Stimulated activated naive CD8-positive, alpha-beta T cell treated with anti-CD3 and anti-CD28 coated beads, Interleukin-15, Interleukin-2, amounts not matched to agents 100 ng/mL and 50 ng/mL, for 24 hours (primary cell): Measurements from ENCODE around the gene IFNA21.
"Not testable (repeated sequence)": the region's sequence is repeated elsewhere in the genome, so short reads cannot be mapped to it uniquely, and the experiment has no call there.

ENCODE experiments used
- H3K27ac Mint-ChIP-seq: one replicate; pipeline ENCODE4 v1.8.0; 2021; ENCODE audit warnings: mild to moderate bottlenecking, mixed read lengths
- H3K27me3 Mint-ChIP-seq: one replicate; pipeline ENCODE4 v1.8.0; 2021; ENCODE audit warnings: mixed read lengths
- H3K36me3 Mint-ChIP-seq: one replicate; pipeline ENCODE4 v1.8.0; 2021; ENCODE audit warnings: low read depth, mixed read lengths
- H3K4me1 Mint-ChIP-seq: one replicate; pipeline ENCODE4 v1.8.0; 2021; ENCODE audit warnings: low read depth, mixed read lengths
- H3K4me3 Mint-ChIP-seq: one replicate; pipeline ENCODE4 v1.8.0; 2021; ENCODE audit warnings: mild to moderate bottlenecking, mixed read lengths
- H3K9me3 Mint-ChIP-seq: one replicate; pipeline ENCODE4 v1.8.0; 2021; ENCODE audit warnings: mixed read lengths

Gene IFNA21

DNA sequence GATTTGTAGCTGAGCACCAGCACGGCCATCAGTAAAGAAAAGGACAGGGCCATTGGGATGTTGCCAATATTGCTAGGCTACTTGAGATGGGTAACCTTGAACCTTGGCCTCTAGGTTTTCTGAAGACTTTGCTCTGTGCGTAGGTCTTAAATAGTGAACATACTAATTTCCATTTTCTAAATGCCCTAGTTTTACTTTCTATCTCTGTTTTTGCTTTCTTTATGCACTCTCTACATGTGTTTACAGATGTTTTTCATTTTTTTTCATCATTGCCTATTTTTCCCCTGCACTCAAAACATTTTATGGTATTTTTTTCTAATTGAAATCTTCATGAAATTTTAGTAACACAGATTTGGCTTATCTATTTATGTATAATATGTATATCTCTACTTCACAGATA is at the start of gene IFNA21:
Gene IFNA21 (minus strand): TSS at position 101 of the 400 bp plus-strand sequence. CDS start 48 bp downstream, at position 53.
- H3K4me3 Mint-ChIP-seq, H3K9me3 Mint-ChIP-seq, H3K4me1 Mint-ChIP-seq, H3K27me3 Mint-ChIP-seq, H3K27ac Mint-ChIP-seq, H3K36me3 Mint-ChIP-seq: not testable (repeated sequence)

DNA sequence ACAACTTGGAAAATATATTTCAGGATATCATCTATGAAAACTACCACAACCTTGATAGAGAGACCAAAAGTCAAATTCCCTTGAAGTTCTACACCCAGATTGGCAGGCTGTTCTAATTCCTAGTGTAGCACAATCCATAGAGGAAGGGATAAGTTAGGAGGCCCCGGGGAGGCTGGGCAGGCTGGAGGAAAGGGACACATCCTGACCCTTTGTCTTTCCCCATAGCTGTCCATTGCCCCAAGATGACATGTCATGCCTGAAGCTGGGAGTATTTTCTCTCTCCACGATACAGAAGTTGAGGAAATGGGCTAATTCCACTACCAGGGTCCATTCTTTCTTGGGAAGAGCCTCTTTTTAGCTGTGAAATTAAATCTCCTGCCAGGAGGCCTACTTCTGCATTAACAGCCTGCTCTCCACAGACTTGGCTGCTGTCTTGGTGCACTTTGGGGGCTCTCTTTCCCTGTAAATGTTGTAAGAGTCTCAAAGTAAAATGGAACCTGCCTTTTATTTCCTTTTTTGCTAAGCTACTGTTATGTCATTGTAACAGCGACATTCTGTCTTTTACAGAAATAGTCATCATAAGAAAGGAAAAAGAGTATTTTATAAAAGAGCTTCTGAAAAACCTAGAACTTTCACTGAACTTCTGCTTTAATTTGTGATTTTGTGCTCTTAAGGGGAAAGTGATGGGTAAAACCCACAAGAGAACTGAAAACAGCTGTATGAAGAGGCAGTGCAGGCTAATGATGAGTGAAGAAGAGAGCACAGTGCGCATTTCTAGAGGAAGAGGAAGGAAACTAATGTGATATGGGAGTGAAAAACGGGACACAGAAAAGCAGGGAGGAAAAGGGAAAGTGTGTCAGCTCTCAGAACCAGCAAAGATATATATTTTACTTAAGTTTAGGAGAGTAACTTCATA is 47.2 kb upstream of the IFNA21 start:
- not testable (repeated sequence) for H3K36me3 Mint-ChIP-seq, H3K27ac Mint-ChIP-seq, H3K9me3 Mint-ChIP-seq, H3K4me1 Mint-ChIP-seq
- peaks cover 13% of the 10 kb centered on the region for H3K27me3 Mint-ChIP-seq
- peak overlapping the region; percentile 3 for H3K4me3 Mint-ChIP-seq

GRCh38 chr9:21212160-21212559 is 45.7 kb upstream of the IFNA21 start:
- H3K4me3 Mint-ChIP-seq, H3K27me3 Mint-ChIP-seq, H3K9me3 Mint-ChIP-seq, H3K27ac Mint-ChIP-seq, H3K36me3 Mint-ChIP-seq, H3K4me1 Mint-ChIP-seq: not testable (repeated sequence)

DNA sequence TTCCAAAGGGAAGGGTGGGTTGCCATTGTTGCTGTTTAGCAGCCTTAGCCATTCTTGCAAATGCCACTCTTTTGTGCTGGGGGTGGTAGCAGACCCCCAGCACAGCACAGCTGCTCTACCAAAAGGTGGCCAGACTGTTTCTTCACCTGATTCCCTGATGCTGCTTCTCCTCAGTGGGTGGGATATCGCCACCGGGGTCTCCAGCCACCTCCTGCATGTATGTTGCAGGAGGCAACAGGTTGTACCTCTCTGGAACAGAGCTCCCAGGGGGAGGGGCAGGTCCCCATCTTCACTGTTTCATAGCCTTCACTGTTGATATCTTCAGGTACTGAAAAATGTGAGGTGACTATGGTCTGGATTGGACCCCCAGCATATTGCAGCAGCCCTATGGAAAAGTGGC is 44.3 kb upstream of the IFNA21 start:
- not testable (repeated sequence) for H3K9me3 Mint-ChIP-seq, H3K4me3 Mint-ChIP-seq, H3K27ac Mint-ChIP-seq, H3K36me3 Mint-ChIP-seq, H3K27me3 Mint-ChIP-seq, H3K4me1 Mint-ChIP-seq

DNA sequence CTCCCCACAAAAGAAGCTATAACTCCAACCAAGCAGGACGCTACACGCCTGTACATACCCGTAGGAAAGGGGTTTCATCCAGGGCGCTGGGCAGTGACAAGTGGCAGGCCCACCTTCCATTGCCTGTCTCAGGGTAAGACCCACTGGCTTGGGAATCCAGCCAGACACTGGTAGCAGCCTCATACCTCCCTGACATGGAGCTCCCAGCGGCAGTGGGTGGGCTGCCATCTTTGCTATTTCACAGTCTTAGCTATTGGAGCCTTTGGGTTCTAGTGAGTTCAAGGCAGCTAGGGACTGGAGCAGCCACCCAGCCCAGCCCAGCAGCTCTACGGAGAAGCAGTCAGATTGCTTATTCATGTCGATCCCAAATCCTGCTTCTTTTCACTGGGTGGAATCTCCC is 43.9 kb upstream of the IFNA21 start:
- Mint-ChIP-seq H3K27ac (no peak overlapping the region), H3K9me3 (no peaks in the 10 kb centered on the region), H3K4me1 (peaks cover 6% of the 10 kb centered on the region), H3K27me3 (peaks cover 7% of the 10 kb centered on the region), H3K4me3 (no peak overlapping the region), H3K36me3 (no peaks in the 10 kb centered on the region)

- H3K27ac Mint-ChIP-seq, H3K9me3 Mint-ChIP-seq, H3K36me3 Mint-ChIP-seq, H3K4me1 Mint-ChIP-seq, H3K4me3 Mint-ChIP-seq: not testable (repeated sequence)
- H3K27me3 Mint-ChIP-seq = peaks cover 17% of the 10 kb centered on the region
These were observed 40.6 kb upstream of the IFNA21 start, which contains the start of gene IFNA10 for GRCh38 chr9:21207043-21207442. Gene IFNA10, minus strand, starts transcription at chr9:21207143. Its CDS starts 46 bp downstream, at chr9:21207097.

DNA sequence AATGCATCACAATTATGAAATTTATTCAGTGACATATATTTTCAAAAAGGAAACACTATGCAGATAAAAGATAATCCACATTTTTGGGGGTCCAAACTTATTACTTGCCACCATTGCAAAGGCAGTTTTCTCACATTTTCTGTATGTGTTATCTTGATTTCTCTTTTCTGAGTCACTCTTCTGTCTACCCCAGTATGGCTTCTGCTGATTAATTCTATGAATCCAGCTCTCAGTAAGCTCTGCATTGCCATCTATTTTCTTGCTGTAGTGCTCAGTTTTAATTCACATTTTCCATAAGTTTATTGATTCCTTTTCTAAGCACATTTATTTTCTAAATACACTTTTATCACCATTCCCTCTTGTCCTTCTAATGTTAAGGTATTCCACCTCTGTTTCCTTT is 38.7 kb upstream of the IFNA21 start:
- no peak overlapping the region for H3K27ac Mint-ChIP-seq
- H3K4me3 Mint-ChIP-seq = no peak overlapping the region
- H3K9me3 Mint-ChIP-seq = no peaks in the 10 kb centered on the region
- peaks cover 13% of the 10 kb centered on the region for H3K4me1 Mint-ChIP-seq
- peaks cover 21% of the 10 kb centered on the region for H3K27me3 Mint-ChIP-seq
- H3K36me3 Mint-ChIP-seq = no peaks in the 10 kb centered on the region

DNA sequence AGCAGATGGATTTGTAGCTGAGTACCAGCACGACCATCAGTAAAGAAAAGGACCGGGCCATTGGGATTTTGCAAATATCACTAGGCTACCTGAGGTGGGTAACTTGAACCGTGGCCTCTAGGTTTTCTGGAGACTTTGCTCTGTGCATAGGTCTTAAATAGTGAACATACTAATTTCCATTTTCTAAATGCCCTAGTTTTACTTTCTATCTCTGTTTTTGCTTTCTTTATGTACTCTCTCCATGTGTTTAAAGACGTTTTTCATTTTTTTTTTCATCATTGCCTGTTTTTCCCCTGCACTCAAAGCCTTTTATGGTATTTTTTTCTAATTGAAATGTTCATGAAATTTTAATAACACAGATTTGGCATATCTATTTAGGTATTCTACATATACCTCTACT is 35.6 kb upstream of the IFNA21 start, which contains the start of gene IFNA7:
Gene IFNA7 (minus strand): TSS at position 101 of the 400 bp plus-strand sequence. CDS start 40 bp downstream, at position 61.
- H3K4me3 Mint-ChIP-seq, H3K9me3 Mint-ChIP-seq, H3K36me3 Mint-ChIP-seq: not testable (repeated sequence)
- peaks cover 13% of the 10 kb centered on the region for H3K4me1 Mint-ChIP-seq
- peaks cover 21% of the 10 kb centered on the region for H3K27me3 Mint-ChIP-seq
- H3K27ac Mint-ChIP-seq = peak within 1 kb of the TSS; percentile 49

- not testable (repeated sequence) for H3K27ac Mint-ChIP-seq, H3K4me1 Mint-ChIP-seq, H3K9me3 Mint-ChIP-seq, H3K36me3 Mint-ChIP-seq, H3K27me3 Mint-ChIP-seq
- peak overlapping the region; percentile 39 for H3K4me3 Mint-ChIP-seq
These were observed 28.7 kb upstream of the IFNA21 start for GRCh38 chr9:21194867-21195776.

DNA sequence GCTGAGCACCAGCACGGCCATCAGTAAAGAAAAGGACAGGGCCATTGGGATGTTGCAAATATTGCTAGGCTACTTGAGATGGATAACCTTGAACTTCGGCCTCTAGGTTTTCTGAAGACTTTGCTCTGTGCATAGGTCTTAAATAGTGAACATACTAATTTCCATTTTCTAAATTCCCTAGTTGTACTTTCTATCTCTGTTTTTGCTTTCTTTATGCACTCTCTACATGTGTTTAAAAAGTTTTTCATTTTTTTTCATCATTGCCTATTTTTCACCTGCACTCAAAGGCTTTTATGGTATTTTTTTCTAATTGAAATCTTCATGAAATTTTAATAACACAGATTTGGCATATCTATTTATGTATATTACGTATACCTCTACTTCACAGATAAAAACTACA is 21.0 kb upstream of the IFNA21 start, which contains the start of gene IFNA4:
Gene IFNA4 (minus strand): TSS at position 101 of the 400 bp plus-strand sequence. CDS start 56 bp downstream, at position 45.
- not testable (repeated sequence) for H3K9me3 Mint-ChIP-seq, H3K27me3 Mint-ChIP-seq, H3K4me3 Mint-ChIP-seq, H3K4me1 Mint-ChIP-seq, H3K36me3 Mint-ChIP-seq, H3K27ac Mint-ChIP-seq

DNA sequence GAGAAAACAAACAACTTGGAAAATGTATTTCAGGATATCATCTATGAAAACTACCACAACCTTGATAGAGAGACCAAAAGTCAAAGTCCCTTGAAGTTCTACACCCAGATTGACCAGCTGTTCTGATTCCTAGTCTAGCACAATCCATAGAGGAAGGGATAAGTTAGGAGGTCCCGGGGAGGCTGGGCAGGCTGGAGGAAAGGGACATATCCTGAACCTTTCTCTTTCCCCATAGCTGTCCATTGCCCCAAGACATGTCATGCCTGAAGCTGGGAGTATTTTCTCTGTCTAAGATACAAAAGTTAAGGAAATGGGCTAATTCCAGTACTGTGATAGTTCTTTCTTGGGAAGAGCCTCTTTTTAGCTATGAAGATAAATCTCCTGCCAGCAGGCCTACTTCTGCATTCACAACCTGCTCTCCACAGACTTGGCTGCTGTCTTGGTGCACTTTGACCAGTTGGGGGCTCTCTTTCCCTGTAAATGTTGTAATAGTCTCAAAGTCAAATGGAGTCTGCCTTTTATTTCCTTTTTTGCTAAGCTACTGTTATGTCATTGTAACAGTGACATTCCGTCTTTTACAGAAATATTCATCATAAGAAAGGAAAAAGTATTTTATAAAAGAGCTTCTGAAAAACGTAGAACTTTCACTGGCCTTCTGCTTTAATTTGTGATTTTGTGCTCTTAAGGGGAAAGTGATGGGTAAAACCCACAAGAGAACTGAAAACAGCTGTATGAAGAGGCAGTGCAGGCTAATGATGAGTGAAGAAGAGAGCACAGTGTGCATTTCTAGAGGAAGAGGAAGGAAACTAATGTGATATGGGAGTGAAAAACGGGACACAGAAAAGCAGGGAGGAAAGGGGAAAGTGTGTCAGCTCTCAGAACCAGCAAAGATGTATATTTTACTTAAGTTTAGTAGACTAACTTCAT is 16.6 kb upstream of the IFNA21 start:
- not testable (repeated sequence) for H3K4me3 Mint-ChIP-seq, H3K27ac Mint-ChIP-seq, H3K4me1 Mint-ChIP-seq, H3K36me3 Mint-ChIP-seq, H3K9me3 Mint-ChIP-seq, H3K27me3 Mint-ChIP-seq

- no peak overlapping the region for H3K4me3 Mint-ChIP-seq
- H3K9me3 Mint-ChIP-seq = no peaks in the 10 kb centered on the region
- no peak overlapping the region for H3K27ac Mint-ChIP-seq
- H3K4me1 Mint-ChIP-seq = no peaks in the 10 kb centered on the region
- H3K27me3 Mint-ChIP-seq = no peaks in the 10 kb centered on the region
- H3K36me3 Mint-ChIP-seq = no peaks in the 10 kb centered on the region
These were observed 8.2 kb upstream of the IFNA21 start for GRCh38 chr9:21174671-21175070.

DNA sequence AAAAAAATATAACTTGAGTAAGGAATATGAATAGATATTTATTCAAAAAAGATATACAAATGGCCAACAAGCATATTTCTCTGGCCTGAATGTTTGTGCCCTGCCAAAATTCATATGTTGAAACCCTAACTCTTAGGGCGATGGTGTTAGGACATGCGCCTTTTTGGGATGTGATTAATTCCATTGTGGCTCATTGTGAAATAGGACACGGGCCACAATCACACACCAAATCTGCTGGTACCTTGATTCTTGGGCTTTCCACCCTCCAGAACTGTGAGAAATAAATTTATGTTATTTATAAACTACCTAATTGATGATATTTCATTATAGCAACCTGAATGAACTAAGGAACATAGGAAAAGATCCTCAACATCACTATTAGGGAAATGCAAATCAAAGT is 5.7 kb upstream of the IFNA21 start:
- Mint-ChIP-seq H3K9me3 (no peaks in the 10 kb centered on the region), H3K36me3 (no peaks in the 10 kb centered on the region), H3K27ac (no peak overlapping the region), H3K4me1 (no peaks in the 10 kb centered on the region), H3K4me3 (no peak overlapping the region), H3K27me3 (no peaks in the 10 kb centered on the region)

DNA sequence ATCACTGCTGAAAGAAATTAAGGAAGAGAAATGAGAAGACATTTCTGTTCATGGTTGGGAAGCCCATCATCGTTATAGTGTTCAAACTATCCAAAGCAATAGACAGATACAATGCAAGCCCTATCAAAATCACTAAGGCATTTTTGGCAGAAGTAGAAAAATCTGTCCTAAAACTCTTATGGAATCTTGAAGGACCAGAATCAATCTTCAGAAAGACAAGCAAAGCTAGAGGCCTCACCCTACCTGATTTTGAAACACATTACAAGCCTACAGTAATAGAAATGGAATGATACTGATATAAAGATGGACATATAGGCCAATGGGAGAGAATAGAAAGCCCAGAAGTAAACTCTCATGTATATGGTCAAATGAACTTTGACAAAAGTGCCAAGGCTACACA is 4.9 kb upstream of the IFNA21 start:
- Mint-ChIP-seq H3K27me3 (no peaks in the 10 kb centered on the region), H3K4me3 (no peak overlapping the region), H3K4me1 (no peaks in the 10 kb centered on the region), H3K36me3 (no peaks in the 10 kb centered on the region), H3K9me3 (no peaks in the 10 kb centered on the region), H3K27ac (no peak overlapping the region)
